Posterior cingulate gyrus (tissue), 11 donors: ENCODE data around the gene PAPLN.
A peak's percentile ranks its signal among the peaks of the same experiment; 100 is the strongest.
"Not testable (repeated sequence)": the region's sequence is repeated elsewhere in the genome, so short reads cannot be mapped to it uniquely, and the experiment has no call there.

Experiments used
- DNase-seq, 10 donors: peaks; one replicate each; pipeline versions ENCODE4 v3.0.0 to v3.0.0-alpha.2; 2020 to 2021; ENCODE audit warnings: mixed read lengths in 3 of 10
- intact Hi-C: fragments of 100-400 bp; cut with DNase I; formaldehyde crosslinking; loops from one replicate; pipeline ENCODE4 v1.15.1; 2023

Gene PAPLN, protein sequence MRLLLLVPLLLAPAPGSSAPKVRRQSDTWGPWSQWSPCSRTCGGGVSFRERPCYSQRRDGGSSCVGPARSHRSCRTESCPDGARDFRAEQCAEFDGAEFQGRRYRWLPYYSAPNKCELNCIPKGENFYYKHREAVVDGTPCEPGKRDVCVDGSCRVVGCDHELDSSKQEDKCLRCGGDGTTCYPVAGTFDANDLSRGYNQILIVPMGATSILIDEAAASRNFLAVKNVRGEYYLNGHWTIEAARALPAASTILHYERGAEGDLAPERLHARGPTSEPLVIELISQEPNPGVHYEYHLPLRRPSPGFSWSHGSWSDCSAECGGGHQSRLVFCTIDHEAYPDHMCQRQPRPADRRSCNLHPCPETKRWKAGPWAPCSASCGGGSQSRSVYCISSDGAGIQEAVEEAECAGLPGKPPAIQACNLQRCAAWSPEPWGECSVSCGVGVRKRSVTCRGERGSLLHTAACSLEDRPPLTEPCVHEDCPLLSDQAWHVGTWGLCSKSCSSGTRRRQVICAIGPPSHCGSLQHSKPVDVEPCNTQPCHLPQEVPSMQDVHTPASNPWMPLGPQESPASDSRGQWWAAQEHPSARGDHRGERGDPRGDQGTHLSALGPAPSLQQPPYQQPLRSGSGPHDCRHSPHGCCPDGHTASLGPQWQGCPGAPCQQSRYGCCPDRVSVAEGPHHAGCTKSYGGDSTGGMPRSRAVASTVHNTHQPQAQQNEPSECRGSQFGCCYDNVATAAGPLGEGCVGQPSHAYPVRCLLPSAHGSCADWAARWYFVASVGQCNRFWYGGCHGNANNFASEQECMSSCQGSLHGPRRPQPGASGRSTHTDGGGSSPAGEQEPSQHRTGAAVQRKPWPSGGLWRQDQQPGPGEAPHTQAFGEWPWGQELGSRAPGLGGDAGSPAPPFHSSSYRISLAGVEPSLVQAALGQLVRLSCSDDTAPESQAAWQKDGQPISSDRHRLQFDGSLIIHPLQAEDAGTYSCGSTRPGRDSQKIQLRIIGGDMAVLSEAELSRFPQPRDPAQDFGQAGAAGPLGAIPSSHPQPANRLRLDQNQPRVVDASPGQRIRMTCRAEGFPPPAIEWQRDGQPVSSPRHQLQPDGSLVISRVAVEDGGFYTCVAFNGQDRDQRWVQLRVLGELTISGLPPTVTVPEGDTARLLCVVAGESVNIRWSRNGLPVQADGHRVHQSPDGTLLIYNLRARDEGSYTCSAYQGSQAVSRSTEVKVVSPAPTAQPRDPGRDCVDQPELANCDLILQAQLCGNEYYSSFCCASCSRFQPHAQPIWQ

DNA sequence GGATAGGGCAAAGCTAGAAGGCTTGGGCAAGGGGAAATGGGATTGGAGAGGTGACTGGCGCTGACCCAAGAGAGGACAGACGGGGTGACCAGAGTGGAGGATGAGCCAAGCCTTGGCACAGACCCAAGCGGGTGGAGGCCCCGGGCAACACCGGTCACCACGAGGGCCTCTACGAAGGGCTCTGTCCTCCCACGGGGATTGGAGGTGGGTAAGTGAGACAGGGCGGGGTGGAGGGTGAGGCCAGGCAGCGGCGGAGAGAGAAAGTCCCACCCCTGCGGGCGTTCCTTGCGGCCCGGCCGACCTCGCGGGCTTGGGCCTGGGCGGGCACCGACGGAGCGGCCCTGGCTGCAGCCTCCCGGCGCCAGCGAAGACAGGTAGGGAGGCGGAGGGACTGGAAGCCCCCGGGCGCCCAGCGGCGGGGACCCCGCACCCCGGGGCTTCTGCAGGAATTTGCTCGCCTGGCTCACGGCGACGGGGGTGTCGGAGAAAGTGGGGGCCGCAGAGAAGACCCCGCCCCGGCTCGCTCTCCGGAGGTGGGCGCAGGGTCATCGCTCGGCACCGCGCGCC is at the start of gene PAPLN:
Gene PAPLN (plus strand): TSS at position 288 of the 567 bp plus-strand sequence. CDS start 2,273 bp downstream, outside the sequence.
- peak in 2 of 10 donors; percentile 74 to 85 for DNase-seq
- intact Hi-C loops, result no loop called here

DNA sequence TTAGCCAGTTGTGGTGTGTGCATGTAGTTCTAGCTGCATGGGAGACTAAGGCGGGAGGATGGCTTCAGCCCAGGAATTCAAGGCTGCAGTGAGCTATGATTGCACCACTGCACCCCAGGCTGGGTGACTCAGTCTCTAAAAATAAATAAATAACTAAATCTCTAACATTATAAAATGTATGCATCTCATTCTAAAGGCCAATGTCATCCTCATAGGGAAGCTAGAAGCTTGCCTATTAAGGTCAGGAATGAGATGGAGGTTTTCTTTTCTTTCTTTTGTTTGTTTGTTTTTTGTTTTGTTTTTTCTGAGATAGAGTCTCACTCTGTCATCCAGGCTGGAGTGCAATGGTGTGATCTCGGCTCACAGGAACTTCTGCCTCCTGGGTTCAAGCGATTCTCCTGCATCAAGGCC is 48.8 kb upstream of the PAPLN start:
- intact Hi-C loops, result no loop called here
- no peak for DNase-seq

DNA sequence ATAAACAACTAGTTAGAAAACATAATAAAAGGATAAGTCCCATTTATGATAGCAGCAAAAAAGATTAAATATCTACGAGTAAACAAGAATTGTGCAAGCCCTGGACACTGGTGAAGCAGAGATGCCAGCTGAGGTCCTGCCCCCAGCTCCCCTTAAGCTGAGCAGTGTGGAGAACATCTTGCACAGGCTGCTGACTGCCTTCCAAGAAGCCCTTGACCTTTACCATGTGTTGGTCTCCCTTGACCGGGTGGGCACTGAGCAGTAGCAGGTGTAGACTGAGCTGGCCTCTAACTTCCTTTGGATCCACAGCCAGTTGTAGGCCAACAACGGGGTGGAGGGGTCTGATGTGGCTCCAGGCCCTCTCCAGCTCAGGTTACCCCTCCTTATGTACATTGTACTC is 47.7 kb upstream of the PAPLN start:
- intact Hi-C loops, result no loop called here

DNA sequence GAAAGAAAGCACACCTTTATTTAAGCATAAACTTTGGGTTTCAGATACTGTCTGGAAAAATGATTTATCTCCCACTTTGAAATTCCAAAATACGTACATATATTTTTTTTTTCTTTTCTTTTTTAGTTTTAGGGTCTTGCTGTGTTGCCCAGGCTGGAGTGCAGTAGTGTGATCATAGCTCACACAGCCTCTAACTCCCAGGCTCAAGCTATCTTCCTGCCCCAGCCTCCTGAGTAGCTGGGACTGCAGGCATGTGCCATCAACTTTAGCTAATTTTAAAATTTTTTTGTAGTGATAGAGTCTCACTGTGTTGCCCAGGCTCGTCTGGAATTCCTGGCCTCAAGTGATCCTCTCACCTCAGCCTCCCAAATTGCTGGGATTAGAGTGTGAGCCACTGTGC is 45.9 kb upstream of the PAPLN start:
- no peak for DNase-seq

More for the DNA sequence above, 47.7 kb upstream of the PAPLN start:
- DNase-seq, result no peak

DNA sequence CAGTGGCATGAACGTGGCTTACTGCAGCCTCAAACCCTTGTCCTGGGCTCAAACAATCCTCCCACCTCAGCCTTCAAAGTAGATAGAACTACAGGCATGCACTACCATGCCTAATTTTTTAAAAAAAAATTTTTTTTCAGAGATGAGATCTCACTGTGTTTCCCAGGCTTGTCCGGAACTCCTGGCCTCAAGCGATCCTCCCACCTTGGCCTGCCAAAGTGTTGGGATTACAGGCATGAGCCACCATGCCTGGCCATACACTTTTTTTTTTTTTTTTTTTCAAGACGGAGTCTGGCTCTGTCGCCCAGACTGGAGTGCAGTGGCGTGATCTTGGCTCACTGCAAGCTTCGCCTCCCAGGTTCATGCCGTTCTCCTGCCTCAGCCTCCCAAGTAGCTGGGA is 43.0 kb upstream of the PAPLN start:
- DNase-seq, intact Hi-C loops: not testable (repeated sequence)

More for the DNA sequence above, 45.9 kb upstream of the PAPLN start:
- intact Hi-C loops, result no loop called here

DNA sequence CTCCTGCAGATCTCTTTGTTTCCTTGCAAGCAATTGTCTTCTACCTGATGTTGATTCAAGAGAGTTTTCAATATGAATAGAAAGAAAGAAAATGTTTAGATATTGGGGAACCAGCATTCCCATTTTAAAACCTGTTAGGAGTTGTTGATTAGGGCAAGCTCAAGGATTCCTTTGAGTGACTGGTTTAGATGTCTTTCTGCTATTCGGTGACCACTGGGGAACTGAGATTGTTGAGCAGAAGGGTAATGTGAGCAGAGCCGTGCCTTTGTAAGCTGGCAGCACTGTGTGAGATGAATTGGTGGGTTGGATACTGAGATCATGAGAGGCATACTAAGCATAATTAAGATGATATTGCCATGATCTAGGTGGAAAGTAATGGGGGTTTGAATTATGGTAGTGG is 39.1 kb upstream of the PAPLN start:
- no peak for DNase-seq
- intact Hi-C loops, result no loop called here

DNA sequence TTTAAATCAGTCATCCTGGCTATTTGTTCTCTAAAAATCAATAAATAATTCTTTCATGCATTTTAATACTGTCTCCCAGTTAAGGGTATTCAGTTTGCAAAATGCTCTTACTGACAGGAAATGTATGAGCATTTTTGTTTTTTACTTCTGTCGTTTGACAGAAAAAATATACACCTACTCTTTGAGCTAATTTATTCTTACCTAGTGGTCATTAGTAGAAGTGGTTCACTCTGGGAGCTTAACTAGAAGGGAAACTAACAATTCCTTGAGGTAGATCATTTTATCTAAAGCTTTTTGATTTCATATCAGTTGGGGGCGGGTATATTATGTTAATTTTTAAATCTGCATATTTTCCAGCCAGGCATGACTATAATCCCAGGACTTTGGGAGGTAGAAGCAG is 33.8 kb upstream of the PAPLN start:
- intact Hi-C loops, result no loop called here
- DNase-seq, result no peak

DNA sequence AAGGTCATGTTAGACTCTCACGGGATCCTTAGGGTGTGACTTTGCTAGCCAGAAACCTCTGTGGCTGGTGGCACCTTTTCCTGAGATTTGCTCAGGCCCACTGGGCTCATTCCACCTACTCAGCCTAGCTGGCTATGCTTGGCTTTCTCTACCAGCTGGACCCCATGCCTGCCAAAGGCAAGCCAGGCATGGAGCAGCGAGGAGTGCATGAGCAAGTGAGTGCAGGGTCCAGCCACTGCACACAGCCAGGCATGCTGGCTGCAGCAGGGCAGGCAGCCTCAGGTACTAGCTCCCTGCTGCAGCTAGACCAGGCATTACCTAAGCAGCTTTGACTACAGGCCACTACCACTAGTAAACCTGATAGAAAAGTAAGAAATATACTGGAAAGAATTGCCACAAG is 29.7 kb upstream of the PAPLN start:
- intact Hi-C loops, result no loop called here
- peak in 2 of 10 donors; percentile 39 to 64 for DNase-seq

DNA sequence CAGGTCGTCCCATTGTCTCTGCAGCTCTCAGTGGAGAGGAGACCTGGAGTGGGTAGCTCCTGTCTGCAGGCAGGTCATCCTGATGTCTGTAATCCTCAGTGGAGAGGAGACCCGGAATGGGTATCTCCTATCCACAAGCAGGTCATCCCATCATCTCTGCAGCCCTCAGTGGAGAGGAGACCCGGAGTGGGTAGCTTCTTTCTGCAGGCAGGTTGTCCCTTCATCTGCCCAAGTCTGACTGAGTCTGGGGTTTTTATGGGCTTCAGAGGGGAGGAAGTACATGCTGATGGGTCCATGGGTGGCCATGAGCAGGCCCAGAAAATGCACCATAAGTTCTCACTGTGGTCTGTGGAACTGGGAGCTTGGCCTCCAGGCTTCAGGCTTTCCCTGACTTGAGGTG is 28.9 kb upstream of the PAPLN start:
- intact Hi-C loops, result no loop called here
- DNase-seq, result peak in 1 of 10 donors; percentile 36

DNA sequence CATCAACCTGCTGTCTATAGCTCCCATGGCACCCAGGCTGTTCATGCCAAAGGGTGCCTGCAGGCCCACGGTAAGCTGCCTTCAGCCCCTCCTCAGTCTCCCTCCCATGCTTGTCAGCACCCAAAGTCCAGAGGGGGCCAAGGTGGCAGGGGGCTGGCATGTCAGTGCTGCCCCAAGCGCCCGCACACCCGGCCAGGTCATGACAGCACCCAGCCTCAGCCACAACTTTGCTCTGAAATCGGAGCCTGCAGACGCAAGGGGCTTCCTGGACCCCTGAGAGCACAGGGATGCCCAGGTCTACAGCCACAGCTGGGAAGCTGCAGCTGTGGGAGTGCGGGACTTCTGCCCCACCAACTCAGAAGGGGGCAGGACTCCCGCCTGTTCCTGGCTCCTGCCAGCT is 28.5 kb upstream of the PAPLN start:
- DNase-seq, result peak in 2 of 10 donors; percentile 46 to 73
- intact Hi-C loops, result no loop called here

DNA sequence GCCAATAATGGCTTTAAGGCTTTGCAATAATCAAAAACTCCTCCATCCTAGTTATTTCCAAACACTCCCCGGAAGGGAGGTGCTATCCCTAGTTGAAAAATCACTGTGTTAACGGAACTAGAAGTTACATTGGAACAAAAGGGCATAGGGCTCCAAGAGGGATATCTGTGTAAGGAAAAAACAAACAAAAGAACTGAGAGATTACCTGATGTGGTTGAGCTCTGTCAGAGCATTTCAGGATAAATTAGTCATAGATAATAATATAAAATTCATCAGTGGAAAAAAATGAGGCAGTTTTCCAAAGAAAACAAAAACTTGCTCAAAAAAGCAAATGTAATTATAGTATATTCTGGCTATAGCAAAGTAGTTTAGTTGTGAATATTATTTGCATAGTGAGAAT is 27.4 kb upstream of the PAPLN start:
- intact Hi-C loops, result no loop called here
- no peak for DNase-seq

DNA sequence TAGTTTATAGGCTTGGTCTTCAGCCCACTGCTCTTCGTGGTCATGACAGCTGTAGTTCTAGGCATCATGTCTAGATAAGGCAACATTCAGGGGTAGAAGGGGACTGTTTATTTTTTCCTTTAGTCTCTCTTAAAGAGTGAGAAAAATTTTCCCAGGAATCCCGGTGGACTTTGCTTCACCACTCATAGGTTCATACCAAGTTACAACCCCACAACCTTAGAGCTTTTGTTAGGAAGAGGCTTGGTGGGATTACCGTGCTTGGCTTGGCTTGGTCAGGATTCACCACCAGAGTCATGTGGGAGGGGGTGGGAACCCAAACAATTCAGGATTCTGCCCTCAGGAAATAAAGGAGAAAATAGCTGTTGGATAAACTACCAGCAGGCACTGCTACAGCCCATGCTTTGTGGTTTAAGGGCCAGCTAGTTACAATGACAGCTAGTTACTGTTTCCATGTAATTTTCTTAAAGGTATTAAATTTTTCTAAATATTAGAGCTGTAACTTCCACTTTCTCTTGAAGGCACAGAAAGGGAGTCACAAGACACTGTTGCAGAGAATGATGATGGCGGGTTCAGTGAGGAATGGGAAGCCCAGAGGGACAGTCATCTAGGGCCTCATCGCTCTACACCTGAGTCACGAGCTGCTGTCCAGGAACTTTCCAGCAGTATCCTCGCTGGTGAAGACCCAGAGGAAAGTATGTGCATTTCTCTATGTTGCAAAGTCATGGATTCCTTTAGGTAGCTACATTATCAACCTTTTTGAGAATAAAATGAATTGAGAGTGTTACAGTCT is 25.9 kb upstream of the PAPLN start:
- peak in 1 of 10 donors; percentile 53 for DNase-seq
- intact Hi-C loops, result no loop called here

DNA sequence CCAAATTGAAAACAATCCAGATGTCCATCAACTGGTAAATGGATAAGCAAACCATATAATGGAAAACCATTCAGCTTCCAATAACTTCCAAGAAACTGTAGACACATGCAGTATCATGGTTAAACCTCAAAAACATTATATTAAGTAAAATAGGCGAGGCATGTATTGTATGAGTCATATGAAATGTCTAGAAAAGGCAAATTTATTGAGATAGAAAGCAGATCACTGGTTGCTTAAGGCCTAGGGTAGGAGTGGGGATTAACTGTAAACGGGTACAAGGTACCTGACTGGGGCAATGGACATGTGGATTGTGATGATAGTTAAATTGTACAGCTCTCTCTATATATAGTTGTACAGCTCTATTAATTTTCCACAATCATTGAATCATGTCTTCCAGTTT is 21.3 kb upstream of the PAPLN start:
- DNase-seq, result no peak
- intact Hi-C loops, result no loop called here

DNA sequence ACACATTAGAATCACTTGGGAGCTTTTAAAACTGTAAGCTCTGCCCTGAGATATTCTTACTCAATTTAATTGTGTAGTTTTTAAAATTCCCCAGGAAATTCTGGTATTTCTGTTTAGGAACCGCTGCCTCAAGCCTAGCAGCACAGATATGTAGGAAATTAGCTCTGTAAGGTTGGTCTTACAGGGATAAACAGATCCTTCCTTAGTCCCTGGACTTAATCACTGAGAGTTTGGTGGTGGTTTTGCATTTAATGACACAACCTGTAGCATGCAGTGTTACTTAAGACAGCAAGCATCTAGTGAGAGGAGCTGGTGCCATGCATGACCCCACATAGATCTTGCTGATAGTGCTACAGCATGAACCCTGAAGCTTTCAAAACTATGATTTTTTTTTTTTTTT is 19.9 kb upstream of the PAPLN start:
- no peak for DNase-seq
- intact Hi-C loops, result no loop called here

DNA sequence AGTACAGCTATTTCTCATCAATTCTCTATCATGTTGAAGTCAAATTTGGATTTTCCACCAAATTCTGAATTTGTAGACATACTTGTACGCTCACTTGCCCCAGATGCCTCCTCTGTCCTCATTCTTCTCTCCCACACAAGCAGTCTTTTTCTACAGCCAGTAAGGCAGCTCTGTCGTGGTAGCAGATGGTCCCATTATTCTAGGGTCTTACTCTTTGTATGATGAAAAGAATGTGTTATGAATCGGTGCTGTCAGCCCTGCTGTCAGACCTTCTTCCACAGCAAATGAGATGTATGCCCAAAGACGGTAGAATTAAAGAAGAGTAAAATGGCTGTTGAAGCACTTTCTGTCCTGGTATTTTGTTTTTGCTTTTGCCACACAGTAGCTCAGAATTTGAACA is 17.2 kb upstream of the PAPLN start:
- intact Hi-C loops, result no loop called here
- DNase-seq, result no peak

DNA sequence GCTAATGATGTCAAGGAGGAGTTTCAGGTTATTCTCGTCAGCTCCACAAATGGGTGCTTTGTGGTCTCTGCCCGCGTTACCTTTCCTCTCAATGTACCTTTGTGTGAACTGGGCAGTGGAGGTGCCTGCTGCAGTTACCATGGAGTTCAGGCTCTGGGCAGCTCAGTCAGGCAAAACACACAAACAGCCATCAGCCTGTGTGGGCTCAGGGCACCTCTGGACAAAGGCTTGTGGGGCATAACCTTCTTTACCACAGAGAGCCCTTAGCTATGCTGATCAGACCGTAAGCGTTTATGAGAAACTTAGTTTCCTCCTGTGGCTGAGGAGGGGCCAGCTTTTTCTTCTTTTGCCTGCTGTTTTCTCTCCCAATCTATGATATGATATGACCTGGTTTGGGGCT is 16.7 kb upstream of the PAPLN start:
- intact Hi-C loops, result no loop called here

DNA sequence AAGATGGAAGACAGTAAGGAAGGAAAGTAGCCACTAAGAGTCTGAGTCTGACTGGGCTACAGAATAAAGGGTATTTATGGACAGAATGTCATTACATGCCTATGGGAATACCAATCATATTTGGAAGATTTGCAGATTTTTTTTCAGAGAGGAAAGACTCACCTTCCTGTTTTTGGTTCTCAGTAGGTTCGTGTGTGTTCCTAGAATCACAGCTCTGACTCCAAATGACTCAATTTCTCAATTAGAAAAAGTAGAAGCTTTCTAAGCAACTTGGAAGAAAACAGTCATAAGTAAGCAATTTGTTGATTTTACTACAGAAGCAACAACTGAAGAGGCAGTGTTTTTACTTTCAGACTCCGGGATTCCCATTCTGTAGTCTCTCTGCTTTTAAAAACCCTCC is 15.4 kb upstream of the PAPLN start:
- DNase-seq, result no peak
- intact Hi-C loops, result no loop called here

More for the DNA sequence above, 16.7 kb upstream of the PAPLN start:
- no peak for DNase-seq

DNA sequence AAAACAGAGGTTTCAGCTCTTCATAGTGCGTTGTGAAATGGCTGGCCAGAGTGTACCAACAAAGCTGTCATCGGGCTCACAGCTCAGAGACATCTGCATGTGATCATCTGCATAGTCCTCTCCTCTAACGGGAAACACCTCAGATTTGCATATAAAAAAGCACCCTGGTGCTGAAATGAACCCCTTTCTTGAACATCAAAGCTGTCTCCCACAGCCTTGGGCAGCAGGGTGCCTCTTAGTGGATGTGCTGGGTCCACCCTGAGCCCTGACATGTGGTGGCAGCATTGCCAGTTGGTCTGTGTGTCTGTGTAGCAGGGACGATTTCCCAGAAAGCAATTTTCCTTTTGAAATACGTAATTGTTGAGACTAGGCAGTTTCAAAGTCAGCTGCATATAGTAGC is 14.3 kb upstream of the PAPLN start:
- DNase-seq, result peak in 3 of 10 donors; percentile 44 to 82 (median 79)
- intact Hi-C loops, result no loop called here

DNA sequence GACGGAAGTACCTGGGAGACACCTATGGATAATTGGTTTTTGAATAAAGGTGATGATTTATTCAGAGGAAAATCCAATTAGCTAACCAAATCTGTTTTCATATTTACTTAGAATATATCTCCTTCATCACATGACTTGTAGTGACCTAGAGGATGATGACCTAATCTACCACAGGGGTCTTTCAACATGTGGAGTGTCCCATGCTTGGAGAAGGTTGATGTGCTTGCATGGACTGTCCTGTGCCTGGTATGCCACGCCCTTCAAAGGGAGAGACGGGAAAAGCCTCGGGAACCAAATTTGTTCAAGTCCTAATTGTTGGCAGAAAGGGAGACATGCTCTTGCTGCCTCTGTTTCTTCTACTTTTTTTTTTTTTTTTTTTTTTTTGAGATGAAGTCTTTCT is 11.8 kb upstream of the PAPLN start:
- DNase-seq, result no peak
- intact Hi-C loops, result no loop called here
